ENCODE data around the gene CELSR1. TPM values are rescaled to one million over a fixed set of nuclear protein-coding genes. Genes with fewer than 3 reads are reported as not detected.

CELSR1 gene
- total and polyA plus RNA-seq, 2 donors (not counting 1 experiment from before 2014, with no cell fraction given) = 0.07 to 1.8 TPM

GRCh38 chr22:46465793-46466192 lies 71.6 kb downstream of the CELSR1 start:
- no peaks in the 10 kb centered on the region for H4K20me1 ChIP-seq (ENCODE audit: control insufficient read depth, extremely low read depth, insufficient read depth, low read length)
- H2AFZ ChIP-seq (ENCODE audit: low read length) = no peak overlapping the region
- H3K27ac ChIP-seq (ENCODE audit: insufficient read depth, low read length) = no peak overlapping the region
- no peak for TF ChIP-seq CTCF (conservative IDR thresholded peaks at IDR 0.05 in 1 of 2, IDR thresholded peaks at IDR 0.05 in 1 of 2; ENCODE audit: low read depth in 1 of 2, low read length in 2 of 2)
- no peaks in the 10 kb centered on the region for H3K9me3 ChIP-seq (ENCODE audit: control insufficient read depth, insufficient read depth, low read depth, low read length)
- no peaks in the 10 kb centered on the region for H3K79me2 ChIP-seq (ENCODE audit: control insufficient read depth, insufficient read depth, low read length)
- no peaks in the 10 kb centered on the region for H3K4me1 ChIP-seq (ENCODE audit: control insufficient read depth, extremely low read depth, insufficient read depth, low read length)
- DNase-seq (ENCODE audit: low read depth in 2 of 2) = no peak
- H3K4me3 ChIP-seq (replicated peaks in 1 of 4; ENCODE audit: control extremely low read depth in 1 of 4, insufficient read depth in 1 of 4, low read depth in 3 of 4, low read length in 4 of 4) = no peak overlapping the region
- H3K27me3 ChIP-seq (ENCODE audit: control insufficient read depth, insufficient read depth, low read length) = no peaks in the 10 kb centered on the region
- no peak overlapping the region for H3K9ac ChIP-seq (ENCODE audit: insufficient read depth, low read length)
- no peak overlapping the region for H3K4me2 ChIP-seq (ENCODE audit: extremely low read depth, insufficient read depth, low read length)
- no peaks in the 10 kb centered on the region for H3K36me3 ChIP-seq (ENCODE audit: control insufficient read depth, insufficient read depth, low read length)

- no peaks in the 10 kb centered on the region for H3K79me2 ChIP-seq (ENCODE audit: control insufficient read depth, insufficient read depth, low read length)
- H3K9me3 ChIP-seq (ENCODE audit: control insufficient read depth, insufficient read depth, low read depth, low read length) = no peaks in the 10 kb centered on the region
- H2AFZ ChIP-seq (ENCODE audit: low read length) = no peak overlapping the region
- no peak for DNase-seq (ENCODE audit: low read depth in 2 of 2)
- H3K27me3 ChIP-seq (ENCODE audit: control insufficient read depth, insufficient read depth, low read length) = no peaks in the 10 kb centered on the region
- TF ChIP-seq CTCF (conservative IDR thresholded peaks at IDR 0.05 in 1 of 2, IDR thresholded peaks at IDR 0.05 in 1 of 2; ENCODE audit: low read depth in 1 of 2, low read length in 2 of 2) (no peak), EZH2 (IDR thresholded peaks at IDR 0.05; ENCODE audit: low read length, missing control alignments) (no peak)
- no peak overlapping the region for H3K9ac ChIP-seq (ENCODE audit: insufficient read depth, low read length)
- no peaks in the 10 kb centered on the region for H3K4me1 ChIP-seq (ENCODE audit: control insufficient read depth, extremely low read depth, insufficient read depth, low read length)
- H3K4me3 ChIP-seq (replicated peaks in 1 of 4; ENCODE audit: control extremely low read depth in 1 of 4, insufficient read depth in 1 of 4, low read depth in 3 of 4, low read length in 4 of 4) = no peak overlapping the region
- no peak overlapping the region for H3K27ac ChIP-seq (ENCODE audit: insufficient read depth, low read length)
- H3K36me3 ChIP-seq (ENCODE audit: control insufficient read depth, insufficient read depth, low read length) = no peaks in the 10 kb centered on the region
- H4K20me1 ChIP-seq (ENCODE audit: control insufficient read depth, extremely low read depth, insufficient read depth, low read length) = no peaks in the 10 kb centered on the region
- H3K4me2 ChIP-seq (ENCODE audit: extremely low read depth, insufficient read depth, low read length) = no peak overlapping the region
Measured at GRCh38 chr22:46465345-46465720, 72.1 kb downstream of the CELSR1 start.

- Histone ChIP-seq H3K27me3 (ENCODE audit: control insufficient read depth, insufficient read depth, low read length) (no peaks in the 10 kb centered on the region), H4K20me1 (ENCODE audit: control insufficient read depth, extremely low read depth, insufficient read depth, low read length) (no peaks in the 10 kb centered on the region), H3K4me3 (replicated peaks in 1 of 4; ENCODE audit: control extremely low read depth in 1 of 4, insufficient read depth in 1 of 4, low read depth in 3 of 4, low read length in 4 of 4) (no peak overlapping the region), H3K79me2 (ENCODE audit: control insufficient read depth, insufficient read depth, low read length) (no peaks in the 10 kb centered on the region), H3K36me3 (ENCODE audit: control insufficient read depth, insufficient read depth, low read length) (no peaks in the 10 kb centered on the region), H2AFZ (ENCODE audit: low read length) (no peak overlapping the region), H3K9ac (ENCODE audit: insufficient read depth, low read length) (no peak overlapping the region), H3K27ac (ENCODE audit: insufficient read depth, low read length) (no peak overlapping the region), H3K9me3 (ENCODE audit: control insufficient read depth, insufficient read depth, low read depth, low read length) (no peaks in the 10 kb centered on the region), H3K4me2 (ENCODE audit: extremely low read depth, insufficient read depth, low read length) (no peak overlapping the region), H3K4me1 (ENCODE audit: control insufficient read depth, extremely low read depth, insufficient read depth, low read length) (no peaks in the 10 kb centered on the region)
- TF ChIP-seq EZH2 (IDR thresholded peaks at IDR 0.05; ENCODE audit: low read length, missing control alignments) (no peak), CTCF (conservative IDR thresholded peaks at IDR 0.05 in 1 of 2, IDR thresholded peaks at IDR 0.05 in 1 of 2; ENCODE audit: low read depth in 1 of 2, low read length in 2 of 2) (no peak)
- DNase-seq (ENCODE audit: low read depth in 2 of 2) = no peak
Measured at GRCh38 chr22:46464701-46465344, 72.6 kb downstream of the CELSR1 start.
